HepG2 (cell line): ENCODE results near the gene EGR1. TPM values are rescaled to one million over a fixed set of nuclear protein-coding genes. Genes with fewer than 3 reads are reported as not detected.

ENCODE experiments used
- IKZF4 ChIP-seq: sonication (generic); formaldehyde crosslinking; IDR thresholded peaks from 2 replicates; pipeline ENCODE4 v1.5.1; 2020; ENCODE audit warnings: borderline replicate concordance, mild to moderate bottlenecking, low read depth, missing genetic modification reagents; ENCODE audit errors: not compliant biosample characterization
- KAT8 ChIP-seq: IDR thresholded peaks from 2 replicates; pipeline ENCODE4 v1.6.1; 2016; ENCODE audit warnings: missing genetic modification reagents, missing compliant biosample characterization
- KDM2A ChIP-seq: sonication (generic); formaldehyde crosslinking; IDR thresholded peaks from 2 replicates; pipeline ENCODE4 v1.4.0; 2020; ENCODE audit warnings: low read depth, missing genetic modification reagents, borderline replicate concordance
- KLF16 ChIP-seq, 2 experiments: sonication (generic) in 1 of 2; formaldehyde crosslinking in 1 of 2; IDR thresholded peaks; 2 replicates each; pipeline versions ENCODE4 v1.6.1 to v1.8.0; 2016 to 2023; ENCODE audit warnings: missing genetic modification reagents in 2 of 2, missing compliant biosample characterization in 1 of 2
- MAFF ChIP-seq: IDR thresholded peaks from 2 replicates; pipeline ENCODE4 v1.6.1; 2011; ENCODE audit warnings: low read depth, low read length, improper control_type of control experiment
- MED8 ChIP-seq: sonication (generic); formaldehyde crosslinking; IDR thresholded peaks from 2 replicates; pipeline ENCODE4 v1.8.1; 2023; ENCODE audit warnings: mild to moderate bottlenecking, missing genetic modification reagents; ENCODE audit not compliant: insufficient replicate concordance
- MEF2D ChIP-seq: sonication (generic); formaldehyde crosslinking; IDR thresholded peaks from 2 replicates; pipeline ENCODE4 v1.5.1; 2020; ENCODE audit warnings: mild to moderate bottlenecking, missing genetic modification reagents
- MIXL1 ChIP-seq: IDR thresholded peaks from 2 replicates; pipeline ENCODE4 v1.6.1; 2016
- NFIB ChIP-seq: sonication (generic); formaldehyde crosslinking; IDR thresholded peaks from 2 replicates; pipeline ENCODE4 v1.9.0; 2021; ENCODE audit warnings: missing genetic modification reagents, mild to moderate bottlenecking, borderline replicate concordance
- NR2F6 ChIP-seq, 2 experiments: IDR thresholded peaks; 2 replicates each; pipeline ENCODE4 v1.6.1; 2016; ENCODE audit warnings: antibody characterized with exemption in 1 of 2, mild to moderate bottlenecking in 1 of 2
- PAX8 ChIP-seq: sonication (generic); formaldehyde crosslinking; IDR thresholded peaks from 2 replicates; pipeline ENCODE4 v1.8.0; 2022; ENCODE audit warnings: mild to moderate bottlenecking, missing genetic modification reagents, borderline replicate concordance
- RAD21 ChIP-seq: fragments of 450-650 bp; formaldehyde crosslinking; IDR thresholded peaks from 2 replicates; pipeline ENCODE4 v1.5.0; 2020; ENCODE audit warnings: mild to moderate bottlenecking
- RBM22 ChIP-seq: fragments of 200-400 bp; formaldehyde crosslinking; optimal IDR thresholded peaks from 2 replicates; pipeline ENCODE3; 2017; ENCODE audit warnings: mild to moderate bottlenecking, low read length, moderate library complexity
- SAP130 ChIP-seq: IDR thresholded peaks from 2 replicates; pipeline ENCODE4 v1.6.1; 2016; ENCODE audit warnings: low read depth
- SOX6 ChIP-seq, 2 experiments: fragments of 450-650 bp in 1 of 2; sonication (generic) in 1 of 2; formaldehyde crosslinking in 1 of 2; IDR thresholded peaks; 2 replicates each; pipeline versions ENCODE4 v1.4.0 to v1.6.1; 2017 to 2020; ENCODE audit warnings: antibody characterized with exemption in 1 of 2, mild to moderate bottlenecking in 1 of 2, missing genetic modification reagents in 1 of 2
- STAG1 ChIP-seq: sonication (generic); formaldehyde crosslinking; IDR thresholded peaks from 2 replicates; pipeline ENCODE4 v1.4.0; 2020; ENCODE audit warnings: missing genetic modification reagents
- TARDBP ChIP-seq: sonication (generic); formaldehyde crosslinking; IDR thresholded peaks from 2 replicates; pipeline ENCODE4 v1.8.0; 2022; ENCODE audit warnings: mild to moderate bottlenecking, missing genetic modification reagents
- TEAD3 ChIP-seq: optimal IDR thresholded peaks from 2 replicates; pipeline ENCODE3; 2016; ENCODE audit warnings: borderline replicate concordance
- ZBTB25 ChIP-seq: IDR thresholded peaks from 2 replicates; pipeline ENCODE4 v1.6.1; 2018; ENCODE audit warnings: missing genetic modification reagents
- ZBTB7A ChIP-seq: sonication (generic); formaldehyde crosslinking; IDR thresholded peaks from 2 replicates; pipeline ENCODE4 v1.8.0; 2022; ENCODE audit warnings: mild to moderate bottlenecking, missing genetic modification reagents
- ZBTB8A ChIP-seq: sonication (generic); formaldehyde crosslinking; IDR thresholded peaks from 2 replicates; pipeline ENCODE4 v1.4.0; 2020; ENCODE audit warnings: mild to moderate bottlenecking, low read depth, missing genetic modification reagents, borderline replicate concordance
- ZMYM4 ChIP-seq: sonication (generic); formaldehyde crosslinking; IDR thresholded peaks from 2 replicates; pipeline ENCODE4 v1.8.1; 2023; ENCODE audit warnings: mild to moderate bottlenecking, missing genetic modification reagents
- ZNF354B ChIP-seq: sonication (generic); formaldehyde crosslinking; IDR thresholded peaks from 2 replicates; pipeline ENCODE4 v1.8.0; 2022; ENCODE audit warnings: mild to moderate bottlenecking, missing genetic modification reagents
- ZNF703 ChIP-seq: sonication (generic); formaldehyde crosslinking; IDR thresholded peaks from 2 replicates; pipeline ENCODE4 v1.5.1; 2020; ENCODE audit warnings: missing genetic modification reagents, mild to moderate bottlenecking, moderate library complexity, borderline replicate concordance
- polyA plus RNA-seq, 8 experiments: library from polyadenylated mRNA; depleted of rRNA in 3 of 8; stranded (reverse) in 7 of 8; unstranded in 1 of 8; fragments of >200 nt; fragmentation: Illumina TruSeq in 4 of 8; extraction: Trizol in 4 of 8; gene quantifications; 2 replicates each; pipeline versions ENCODE4 v1.2.1 to v1.2.3, GENCODE V29; 2011 to 2016; ENCODE audit warnings: low read depth in 4 of 8, missing spikeins in 1 of 8, mixed read lengths in 1 of 8; ENCODE audit not compliant: insufficient read depth in 1 of 8
- total RNA-seq, 5 experiments: library from RNA; depleted of rRNA; stranded (reverse); fragments of >200 nt; fragmentation: Illumina TruSeq; extraction: Trizol; gene quantifications; 2 replicates each; pipeline ENCODE4 v1.2.3, GENCODE V29; 2016; ENCODE audit warnings: low read depth in 1 of 5
- TF ChIP-seq, protein P1 (sequence below): IDR thresholded peaks from 2 replicates; pipeline ENCODE4 v1.6.1; 2016; ENCODE audit warnings: mild to moderate bottlenecking
- TF ChIP-seq, protein P2 (sequence below): sonication (generic); formaldehyde crosslinking; IDR thresholded peaks from 2 replicates; pipeline ENCODE4 v1.5.0; 2020; ENCODE audit warnings: mild to moderate bottlenecking, missing genetic modification reagents, moderate library complexity

Gene EGR1
- total and polyA plus RNA-seq, 2 of the 13 experiments (the other 11 are each of a cell fraction or from before 2014, with no cell fraction given), result 4.1 to 4.5 TPM

- TF ChIP-seq KDM2A (CRISPR knock-in tag) (peak; percentile 48; the same call in 1 of the 2 replicates), NR2F6 (IDR thresholded peaks at IDR 0.05) (no peak), NR2F6 (CRISPR knock-in tag; IDR thresholded peaks at IDR 0.05) (no peak), MIXL1 (peak; percentile 60; the same call in 1 of the 2 replicates), KAT8 (CRISPR knock-in tag) (0 out of 2 replicates have a peak, but pooled peaks have one; percentile 22), ZBTB7A (CRISPR knock-in tag) (0 out of 2 replicates have a peak, but pooled peaks have one; percentile 32), SAP130 (CRISPR knock-in tag) (peak; percentile 50), ZBTB8A (CRISPR knock-in tag) (no peak), MAFF (peak; percentile 62; the same call in 1 of the 2 replicates), RBM22 (peak; percentile 69), ZNF354B (no peak), STAG1 (CRISPR knock-in tag) (peak; percentile 85), MEF2D (no peak), TEAD3 (peak; percentile 24), KLF16 (CRISPR knock-in tag; IDR thresholded peaks at IDR 0.05) (peak in 1 of 2 experiments; percentile 69; a peak in 1 of 4 replicates), PAX8 (no peak), MED8 (CRISPR knock-in tag) (no peak), RAD21 (CRISPR knock-in tag) (peak; percentile 89), IKZF4 (CRISPR knock-in tag) (no peak), ZNF703 (CRISPR knock-in tag) (no peak), TARDBP (0 out of 2 replicates have a peak, but pooled peaks have one; percentile 53), SOX6 (IDR thresholded peaks at IDR 0.05) (no peak), SOX6 (CRISPR knock-in tag; IDR thresholded peaks at IDR 0.05) (0 out of 2 replicates have a peak, but pooled peaks have one; percentile 18), ZBTB25 (CRISPR knock-in tag) (0 out of 2 replicates have a peak, but pooled peaks have one; percentile 27), NFIB (CRISPR knock-in tag) (no peak), ZMYM4 (CRISPR knock-in tag) (no peak)
- TF ChIP-seq, protein P1, sequence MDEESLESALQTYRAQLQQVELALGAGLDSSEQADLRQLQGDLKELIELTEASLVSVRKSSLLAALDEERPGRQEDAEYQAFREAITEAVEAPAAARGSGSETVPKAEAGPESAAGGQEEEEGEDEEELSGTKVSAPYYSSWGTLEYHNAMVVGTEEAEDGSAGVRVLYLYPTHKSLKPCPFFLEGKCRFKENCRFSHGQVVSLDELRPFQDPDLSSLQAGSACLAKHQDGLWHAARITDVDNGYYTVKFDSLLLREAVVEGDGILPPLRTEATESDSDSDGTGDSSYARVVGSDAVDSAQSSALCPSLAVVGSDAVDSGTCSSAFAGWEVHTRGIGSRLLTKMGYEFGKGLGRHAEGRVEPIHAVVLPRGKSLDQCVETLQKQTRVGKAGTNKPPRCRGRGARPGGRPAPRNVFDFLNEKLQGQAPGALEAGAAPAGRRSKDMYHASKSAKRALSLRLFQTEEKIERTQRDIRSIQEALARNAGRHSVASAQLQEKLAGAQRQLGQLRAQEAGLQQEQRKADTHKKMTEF (CRISPR knock-in tag), result 0 out of 2 replicates have a peak, but pooled peaks have one; percentile 16
- TF ChIP-seq, protein P2, sequence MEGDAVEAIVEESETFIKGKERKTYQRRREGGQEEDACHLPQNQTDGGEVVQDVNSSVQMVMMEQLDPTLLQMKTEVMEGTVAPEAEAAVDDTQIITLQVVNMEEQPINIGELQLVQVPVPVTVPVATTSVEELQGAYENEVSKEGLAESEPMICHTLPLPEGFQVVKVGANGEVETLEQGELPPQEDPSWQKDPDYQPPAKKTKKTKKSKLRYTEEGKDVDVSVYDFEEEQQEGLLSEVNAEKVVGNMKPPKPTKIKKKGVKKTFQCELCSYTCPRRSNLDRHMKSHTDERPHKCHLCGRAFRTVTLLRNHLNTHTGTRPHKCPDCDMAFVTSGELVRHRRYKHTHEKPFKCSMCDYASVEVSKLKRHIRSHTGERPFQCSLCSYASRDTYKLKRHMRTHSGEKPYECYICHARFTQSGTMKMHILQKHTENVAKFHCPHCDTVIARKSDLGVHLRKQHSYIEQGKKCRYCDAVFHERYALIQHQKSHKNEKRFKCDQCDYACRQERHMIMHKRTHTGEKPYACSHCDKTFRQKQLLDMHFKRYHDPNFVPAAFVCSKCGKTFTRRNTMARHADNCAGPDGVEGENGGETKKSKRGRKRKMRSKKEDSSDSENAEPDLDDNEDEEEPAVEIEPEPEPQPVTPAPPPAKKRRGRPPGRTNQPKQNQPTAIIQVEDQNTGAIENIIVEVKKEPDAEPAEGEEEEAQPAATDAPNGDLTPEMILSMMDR (CRISPR knock-in tag), result peak; percentile 91
Observed at GRCh38 chr5:138503487-138504270, 38.4 kb downstream of the EGR1 start (continued).
